Testis (tissue), 2 donors: ENCODE results near the gene HS6ST3.
"Not testable (repeated sequence)": the region's sequence is repeated elsewhere in the genome, so short reads cannot be mapped to it uniquely, and the experiment has no call there.

Source experiments
- POLR2A ChIP-seq: fragments of 450-650 bp; IDR thresholded peaks from one replicate; pipeline ENCODE4 v1.6.1; 2017; ENCODE audit warnings: antibody characterized with exemption, mild to moderate bottlenecking, moderate library complexity
- TF ChIP-seq, protein P1 (sequence below), 3 experiments: fragments of 450-650 bp in 2 of 3; fragments of 200-600 bp in 1 of 3; sonication (generic) in 1 of 3; IDR thresholded peaks; one replicate each; pipeline ENCODE4 v1.5.1; 2016 to 2019; ENCODE audit warnings: antibody characterized with exemption in 3 of 3, mild to moderate bottlenecking in 2 of 3, moderate library complexity in 1 of 3

DNA sequence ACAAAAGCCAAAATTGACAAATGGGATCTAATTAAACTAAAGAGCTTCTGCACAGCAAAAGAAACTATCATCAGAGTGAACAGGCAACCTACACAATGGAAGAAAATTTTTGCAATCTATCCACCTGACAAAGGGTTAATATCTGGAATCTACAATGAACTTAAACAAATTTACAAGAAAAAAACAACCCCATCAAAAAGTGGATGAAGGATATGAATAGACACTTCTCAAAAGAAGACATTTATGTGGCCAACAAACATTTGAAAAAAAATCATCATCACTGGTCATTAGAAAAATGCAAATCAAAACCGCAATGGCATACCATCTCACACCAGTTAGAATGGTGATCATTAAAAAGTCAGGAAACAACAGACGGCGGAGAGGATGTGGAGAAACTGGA is 688.4 kb downstream of the HS6ST3 start:
- TF ChIP-seq, protein P1, sequence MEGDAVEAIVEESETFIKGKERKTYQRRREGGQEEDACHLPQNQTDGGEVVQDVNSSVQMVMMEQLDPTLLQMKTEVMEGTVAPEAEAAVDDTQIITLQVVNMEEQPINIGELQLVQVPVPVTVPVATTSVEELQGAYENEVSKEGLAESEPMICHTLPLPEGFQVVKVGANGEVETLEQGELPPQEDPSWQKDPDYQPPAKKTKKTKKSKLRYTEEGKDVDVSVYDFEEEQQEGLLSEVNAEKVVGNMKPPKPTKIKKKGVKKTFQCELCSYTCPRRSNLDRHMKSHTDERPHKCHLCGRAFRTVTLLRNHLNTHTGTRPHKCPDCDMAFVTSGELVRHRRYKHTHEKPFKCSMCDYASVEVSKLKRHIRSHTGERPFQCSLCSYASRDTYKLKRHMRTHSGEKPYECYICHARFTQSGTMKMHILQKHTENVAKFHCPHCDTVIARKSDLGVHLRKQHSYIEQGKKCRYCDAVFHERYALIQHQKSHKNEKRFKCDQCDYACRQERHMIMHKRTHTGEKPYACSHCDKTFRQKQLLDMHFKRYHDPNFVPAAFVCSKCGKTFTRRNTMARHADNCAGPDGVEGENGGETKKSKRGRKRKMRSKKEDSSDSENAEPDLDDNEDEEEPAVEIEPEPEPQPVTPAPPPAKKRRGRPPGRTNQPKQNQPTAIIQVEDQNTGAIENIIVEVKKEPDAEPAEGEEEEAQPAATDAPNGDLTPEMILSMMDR (IDR thresholded peaks at IDR 0.05): not testable (repeated sequence)
- TF ChIP-seq POLR2A: not testable (repeated sequence)
